ENCODE data around the gene ZNF654. TPM values are rescaled to one million over a fixed set of nuclear protein-coding genes. Genes with fewer than 3 reads are reported as not detected.
"Not testable (repeated sequence)": the region's sequence is repeated elsewhere in the genome, so short reads cannot be mapped to it uniquely, and the experiment has no call there.

Gene ZNF654
- total RNA-seq: 21.6 TPM

DNA sequence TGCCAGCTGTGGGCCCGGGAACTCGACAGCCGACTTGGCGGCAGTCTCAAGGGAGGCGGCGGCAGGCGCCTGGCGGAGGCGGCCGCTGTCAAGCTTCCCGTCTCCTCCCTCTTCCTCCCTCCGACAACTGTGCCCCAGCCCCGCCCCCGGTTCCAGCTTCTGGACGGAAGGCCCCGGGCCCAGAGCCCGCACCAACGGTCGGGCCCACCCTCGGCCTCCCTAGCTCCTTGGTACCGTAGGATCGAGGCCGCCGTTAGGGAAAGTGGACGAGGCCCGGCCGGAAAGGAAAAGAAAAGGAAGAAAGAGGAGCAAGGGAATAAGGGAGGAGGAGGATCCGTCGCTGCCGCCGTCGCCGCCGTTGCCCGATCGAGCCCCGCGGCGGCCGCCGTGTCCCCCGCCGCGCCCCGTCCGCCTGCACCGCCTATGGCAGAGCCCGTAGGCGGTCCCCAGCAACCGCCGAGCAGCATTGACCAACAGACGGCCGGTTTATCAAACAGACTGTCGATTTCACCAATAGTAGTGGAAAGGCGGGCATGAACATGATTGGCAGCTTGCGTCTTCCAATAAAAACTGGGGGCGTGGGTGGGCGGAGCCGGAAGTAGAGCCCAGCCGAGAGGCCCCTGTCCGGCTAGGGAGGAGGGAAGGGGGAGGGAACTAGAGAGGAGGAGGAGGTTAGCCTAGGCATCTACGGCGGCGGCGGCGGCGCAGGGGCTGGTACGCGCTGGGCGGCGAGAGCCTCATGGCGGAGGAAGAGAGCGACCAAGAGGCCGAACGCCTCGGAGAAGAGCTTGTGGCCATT, at the start of gene ZNF654, which contains the start of gene CGGBP1:
Gene ZNF654 (plus strand): TSS at position 675 of the 799 bp plus-strand sequence. CDS start 65 bp downstream, at position 740.
Gene CGGBP1 (minus strand): TSS at position 425 of the 799 bp plus-strand sequence. CDS start 3,029 bp downstream, outside the sequence.
- DNase-seq (ENCODE audit: low spot score): peak; percentile 99

DNA sequence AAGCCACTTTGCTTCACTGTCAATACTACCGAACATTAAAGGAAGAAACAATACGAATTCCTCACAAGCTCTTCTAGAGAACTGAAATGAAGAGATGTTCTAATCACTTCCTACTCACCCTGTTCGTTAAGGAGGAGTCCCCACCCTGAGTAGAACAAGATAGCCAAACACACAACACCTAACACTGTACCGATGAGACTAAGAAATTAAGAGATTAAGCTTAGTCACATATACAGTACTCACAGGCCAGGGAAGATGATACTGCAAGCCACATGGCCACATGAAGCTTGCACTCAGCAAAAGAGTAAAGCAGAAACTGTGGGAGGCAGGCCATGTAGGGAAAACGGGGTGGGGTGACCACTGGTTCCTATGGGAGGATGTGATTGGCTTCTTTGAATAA, 48.2 kb upstream of the ZNF654 start:
- no peak for DNase-seq (ENCODE audit: low spot score)

DNA sequence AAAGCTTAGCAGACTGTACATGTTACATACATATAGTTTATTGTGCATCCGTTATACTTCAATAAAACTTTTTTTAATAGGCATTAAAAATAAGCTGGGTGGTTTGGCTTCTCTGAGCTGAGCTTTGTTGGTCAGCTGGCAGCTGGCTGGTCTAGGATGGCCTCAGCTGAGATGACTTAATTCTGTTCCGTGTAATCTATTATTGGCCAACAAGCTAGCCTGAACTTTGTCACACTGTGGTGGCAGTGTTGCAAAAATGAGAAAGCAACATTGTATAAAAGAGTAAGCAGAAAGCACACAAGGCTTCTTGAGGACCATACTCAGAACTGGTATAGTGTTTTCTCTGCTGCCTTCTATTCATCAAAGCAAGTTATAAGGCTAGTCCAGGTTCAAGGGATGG, 45.5 kb upstream of the ZNF654 start:
- no peak for DNase-seq (ENCODE audit: low spot score)

DNA sequence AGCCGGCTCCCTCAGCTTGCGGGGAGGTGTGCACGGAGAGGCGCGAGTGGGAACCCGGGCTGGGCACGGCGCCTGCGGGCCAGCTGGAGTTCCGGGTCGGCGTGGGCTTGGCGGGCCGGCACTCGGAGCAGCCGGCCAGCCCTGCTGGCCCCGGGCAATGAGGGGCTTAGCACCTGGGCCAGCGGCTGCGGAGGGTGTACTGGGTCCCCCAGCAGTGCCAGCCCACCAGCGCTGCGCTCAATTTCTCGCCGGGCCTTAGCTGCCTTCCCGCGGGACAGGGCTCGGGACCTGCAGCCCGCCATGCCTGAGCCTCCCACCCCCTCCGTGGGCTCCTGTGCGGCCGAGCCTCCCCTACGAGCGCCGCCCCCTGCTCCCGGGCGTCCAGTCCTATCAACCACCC, 43.4 kb upstream of the ZNF654 start:
- not testable (repeated sequence) for DNase-seq (ENCODE audit: low spot score)

DNA sequence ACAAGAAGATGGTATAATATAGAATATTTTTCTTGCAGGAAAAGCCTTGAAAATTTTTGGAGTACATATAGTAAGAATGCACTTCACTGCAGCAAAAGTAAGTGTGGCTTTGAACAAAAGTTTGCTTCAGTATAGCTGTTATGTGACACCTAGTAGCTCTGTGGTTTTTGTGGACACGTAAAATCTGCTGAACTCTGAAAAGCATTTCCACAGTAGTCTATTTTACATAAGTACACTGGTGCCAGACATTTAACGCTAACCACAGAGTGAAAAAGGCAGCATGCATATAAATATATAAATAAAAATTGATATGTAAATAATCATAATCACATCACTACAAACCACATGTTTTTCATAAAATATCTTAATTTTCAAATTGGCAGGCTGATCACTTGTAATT, 40.0 kb upstream of the ZNF654 start:
- DNase-seq (ENCODE audit: low spot score): no peak

DNA sequence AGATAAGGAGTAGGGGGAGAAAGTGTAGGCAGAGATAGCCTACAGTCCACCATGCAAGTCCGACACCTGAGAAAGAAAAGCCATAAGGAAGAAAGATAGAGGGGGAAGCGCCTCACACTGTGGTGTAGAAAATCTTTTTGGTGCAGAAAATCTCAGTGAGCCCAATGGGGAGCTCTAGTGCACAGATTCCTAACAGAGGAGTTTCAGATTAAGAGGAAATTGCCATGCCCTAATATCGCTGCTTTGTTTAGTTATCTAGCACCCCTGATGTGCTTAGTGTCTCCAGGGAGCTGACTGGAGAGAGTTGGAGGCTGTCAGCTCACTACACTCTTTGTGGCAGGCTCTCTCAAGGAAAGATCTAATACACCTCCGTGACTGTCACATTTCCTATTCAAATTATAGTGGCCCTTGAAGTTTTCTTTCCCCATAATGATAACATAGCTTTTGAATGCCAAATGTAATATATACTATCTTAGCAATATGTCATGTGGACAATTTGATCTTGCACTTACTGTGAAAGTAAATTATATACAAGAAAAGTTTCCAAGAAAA, 34.0 kb upstream of the ZNF654 start:
- DNase-seq (ENCODE audit: low spot score): no peak

DNA sequence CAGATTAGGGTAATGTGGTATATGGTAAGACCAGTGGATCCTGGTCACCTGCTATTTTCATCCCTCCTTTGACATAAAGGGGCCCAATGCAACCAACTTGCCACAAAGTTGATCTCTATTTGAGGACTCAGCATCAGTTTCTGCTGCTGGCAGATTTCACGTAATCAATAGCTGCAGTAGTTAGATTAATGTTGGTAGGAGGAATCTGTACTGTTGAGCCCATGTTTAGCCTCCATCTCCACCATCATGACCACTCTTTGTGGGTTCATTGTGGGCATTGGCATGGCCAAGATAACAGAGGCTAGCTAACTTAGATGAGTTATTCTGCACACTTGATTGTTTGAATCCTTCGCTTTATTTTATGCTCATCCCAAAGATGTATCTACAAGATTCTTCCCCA, 30.2 kb upstream of the ZNF654 start:
- no peak for DNase-seq (ENCODE audit: low spot score)

DNA sequence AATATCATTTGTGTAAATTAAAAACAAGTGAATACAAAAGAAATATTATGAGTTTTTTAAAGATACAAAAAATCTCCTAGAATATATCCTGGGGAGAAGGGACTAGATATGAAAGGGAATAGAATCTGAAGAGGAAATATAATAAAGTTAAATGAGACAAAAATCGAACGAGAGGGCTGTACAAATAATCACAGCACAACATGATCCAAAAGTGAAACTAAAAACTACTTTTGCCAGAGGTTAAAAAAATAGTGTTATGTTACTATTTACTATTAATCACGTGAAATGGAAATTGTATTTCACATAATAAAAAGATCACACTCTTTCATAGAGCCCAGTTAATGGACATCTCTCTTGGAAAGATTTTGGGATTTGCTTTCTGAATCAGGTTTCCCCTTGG, 28.8 kb upstream of the ZNF654 start:
- DNase-seq (ENCODE audit: low spot score): no peak

DNA sequence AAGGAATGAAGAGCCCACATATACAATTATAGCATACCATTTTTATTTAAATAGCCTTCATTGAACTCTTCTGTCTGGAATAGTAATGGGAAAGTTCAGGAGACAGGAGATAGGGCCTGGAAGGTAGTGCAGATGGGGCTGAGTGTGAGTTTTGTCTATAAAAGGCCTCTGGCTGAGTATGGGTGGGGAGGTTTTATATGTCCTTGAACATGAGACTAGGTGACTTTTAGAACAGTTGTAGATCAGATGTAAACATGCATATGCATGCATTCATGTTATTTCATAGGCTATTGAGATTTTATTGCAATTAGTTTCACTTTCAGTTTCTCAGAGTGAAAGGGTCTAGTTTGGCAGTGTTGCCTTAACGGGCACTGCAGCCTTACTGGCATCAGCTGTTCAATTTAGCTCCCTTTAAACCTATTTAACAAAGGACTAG, 27.4 kb upstream of the ZNF654 start:
- no peak for DNase-seq (ENCODE audit: low spot score)

DNA sequence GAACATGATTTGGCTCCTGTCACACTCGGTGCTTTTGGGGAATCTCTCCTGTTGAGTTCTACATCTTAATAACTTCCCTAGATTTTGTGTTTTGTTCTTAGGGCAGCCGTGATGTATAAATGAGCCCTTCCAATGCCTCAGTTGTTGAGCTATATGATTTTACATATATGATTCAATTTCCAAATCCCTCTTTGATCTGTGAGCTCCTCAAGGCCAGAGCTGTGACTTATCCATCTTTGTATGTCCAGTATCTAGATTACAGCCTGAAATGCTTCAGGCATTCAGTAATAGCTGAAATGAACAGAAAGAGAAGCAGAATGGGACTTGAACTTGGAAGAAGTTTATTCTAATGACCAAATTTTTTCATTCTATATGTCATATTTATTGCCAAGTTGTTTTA, 26.8 kb upstream of the ZNF654 start:
- DNase-seq (ENCODE audit: low spot score): no peak

DNA sequence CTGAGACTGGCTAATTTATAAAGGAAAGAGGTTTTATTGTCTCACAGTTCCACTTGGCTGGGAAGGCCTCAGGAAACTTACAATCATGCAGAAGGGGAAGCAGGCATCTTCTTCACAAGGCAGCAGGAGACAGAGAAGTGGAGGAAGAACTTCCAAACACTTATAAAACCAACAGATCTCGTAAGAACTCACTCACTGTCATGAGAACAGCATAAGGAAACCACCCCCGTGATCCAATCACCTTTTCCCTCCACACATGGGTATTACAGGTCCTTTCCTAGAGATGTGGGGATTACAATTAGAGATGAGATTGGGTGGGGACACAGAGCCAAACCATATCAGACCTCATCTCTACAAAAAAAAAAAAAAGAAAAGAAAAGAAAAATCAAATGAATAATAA, 26.0 kb upstream of the ZNF654 start:
- DNase-seq (ENCODE audit: low spot score): no peak

DNA sequence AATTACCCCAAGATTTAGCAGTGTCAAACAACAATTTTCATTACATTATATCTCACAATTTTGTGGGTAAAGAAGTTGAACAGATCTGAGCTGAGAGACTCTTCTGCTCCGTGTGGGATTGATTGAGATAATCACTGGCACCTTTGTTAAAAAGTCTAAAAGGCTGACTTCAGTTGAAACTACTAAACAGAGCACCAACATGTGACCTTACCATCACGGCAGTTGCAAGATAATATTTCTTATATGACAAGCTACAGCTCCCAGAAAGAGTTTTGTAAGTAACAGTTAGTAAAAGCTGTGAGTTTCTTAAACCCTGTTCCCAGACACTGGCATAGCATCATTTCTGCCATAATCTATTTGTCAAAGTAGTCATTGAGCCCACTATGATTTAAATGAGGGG, 25.2 kb upstream of the ZNF654 start:
- DNase-seq (ENCODE audit: low spot score): no peak

DNA sequence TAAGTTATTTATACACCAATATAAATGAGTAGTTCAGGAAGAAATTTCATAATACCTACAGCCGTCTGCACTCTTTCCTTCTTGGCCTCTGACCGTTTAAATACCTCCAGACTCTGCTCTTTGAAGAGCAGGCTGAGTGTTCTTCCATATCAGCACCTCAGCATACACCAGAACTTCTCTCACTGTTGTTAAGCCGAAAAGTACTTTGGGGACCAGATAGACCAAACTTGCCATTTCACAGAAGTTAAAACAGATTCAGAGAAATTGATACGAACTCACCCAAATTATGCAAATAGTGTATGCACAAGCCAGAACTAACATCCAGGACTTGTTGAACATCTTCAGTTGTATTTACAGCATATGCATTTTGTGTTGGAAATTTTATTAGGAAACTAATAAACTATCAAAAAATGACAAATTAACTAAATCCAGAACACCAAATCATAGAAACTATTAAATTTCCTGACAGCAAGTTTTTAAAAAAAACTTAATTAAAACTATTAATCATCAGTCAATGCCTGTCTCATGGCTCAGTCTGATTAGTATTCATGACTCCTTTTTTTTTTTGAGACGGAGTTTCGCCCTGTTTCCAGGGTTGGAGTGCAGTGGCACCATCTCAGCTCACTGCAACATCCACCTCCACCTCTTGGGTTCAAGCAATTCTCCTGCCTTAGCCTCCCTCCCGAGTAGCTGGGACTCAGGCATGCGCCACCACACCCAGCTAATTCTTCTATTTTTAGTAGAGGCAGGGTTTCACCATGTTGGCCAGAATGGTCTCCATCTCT, 24.4 kb upstream of the ZNF654 start:
- no peak for DNase-seq (ENCODE audit: low spot score)

DNA sequence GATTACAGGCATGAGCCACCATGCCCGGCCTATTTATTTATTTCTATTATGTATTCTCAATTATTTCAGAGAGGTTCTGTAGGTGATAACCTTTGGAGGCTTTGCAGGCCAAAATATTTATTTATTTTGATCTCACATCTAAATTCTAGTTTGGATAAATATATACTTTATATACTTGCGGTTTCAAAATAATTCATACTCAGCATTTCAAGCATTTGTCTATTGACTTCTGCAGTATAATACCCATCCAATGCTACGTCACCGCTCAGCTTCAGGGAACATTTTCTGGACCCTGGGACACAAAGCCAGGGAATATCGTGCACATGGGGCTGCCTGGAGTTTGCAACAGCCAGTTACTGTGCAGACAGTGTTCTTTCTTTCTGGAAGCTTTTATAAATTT, 22.8 kb upstream of the ZNF654 start:
- no peak for DNase-seq (ENCODE audit: low spot score)

DNA sequence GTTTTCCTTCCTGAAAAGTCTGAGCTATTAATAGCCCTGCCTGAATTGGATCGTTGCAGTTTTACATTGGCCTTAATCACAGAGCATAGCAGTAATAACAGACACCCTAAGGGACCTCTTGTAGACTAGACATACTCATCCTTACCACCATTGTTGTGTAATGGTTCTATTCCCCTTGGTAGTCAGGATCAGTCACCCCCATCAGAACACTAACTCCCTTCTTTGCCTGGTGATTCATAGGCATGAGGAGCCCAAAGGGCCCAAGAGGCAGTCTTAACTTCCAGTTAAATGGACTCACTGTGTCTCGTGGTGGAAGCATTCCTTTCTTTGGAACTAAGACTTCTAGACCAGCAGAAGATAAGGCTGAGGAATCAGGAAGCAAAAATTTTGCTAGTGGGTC, 20.5 kb upstream of the ZNF654 start:
- DNase-seq (ENCODE audit: low spot score): no peak

DNA sequence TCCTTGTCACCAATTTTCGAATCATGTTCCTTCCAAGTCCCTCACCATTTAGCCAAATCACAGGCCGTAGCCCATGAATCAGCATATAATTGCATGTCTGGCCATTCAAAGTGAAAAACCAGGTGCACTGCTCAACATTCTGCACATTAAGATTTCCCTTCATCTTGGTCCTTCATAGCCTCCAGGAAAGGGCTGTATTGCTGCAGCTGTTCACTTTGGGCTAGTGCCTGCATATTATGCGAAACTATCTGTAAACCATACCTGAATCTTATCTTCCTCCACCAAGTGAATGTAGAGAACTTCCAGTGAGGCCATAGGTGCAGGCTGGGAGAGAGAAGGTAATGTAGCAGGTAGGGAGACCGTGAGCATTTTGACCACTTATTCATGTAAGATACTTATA, 18.5 kb upstream of the ZNF654 start:
- no peak for DNase-seq (ENCODE audit: low spot score)

DNA sequence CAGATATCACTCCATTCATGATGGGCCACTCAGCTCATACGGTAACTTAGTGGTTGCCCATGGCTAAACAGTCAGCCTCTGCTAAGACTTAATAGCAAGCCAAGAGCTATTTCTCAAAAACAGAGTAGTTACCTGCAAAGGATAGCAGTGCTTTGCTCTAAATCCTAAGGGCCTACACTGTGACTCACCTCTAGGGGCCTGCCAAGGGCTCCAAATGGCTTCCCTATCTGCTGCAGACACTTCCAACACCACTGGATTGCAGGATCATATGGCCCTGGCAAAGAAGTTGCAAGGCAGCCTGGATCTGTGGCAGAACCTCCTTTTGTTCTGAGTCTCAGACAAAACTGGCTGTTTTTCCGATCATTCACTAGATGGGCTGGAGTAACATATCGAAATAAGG, 18.1 kb upstream of the ZNF654 start:
- DNase-seq (ENCODE audit: low spot score): no peak

DNA sequence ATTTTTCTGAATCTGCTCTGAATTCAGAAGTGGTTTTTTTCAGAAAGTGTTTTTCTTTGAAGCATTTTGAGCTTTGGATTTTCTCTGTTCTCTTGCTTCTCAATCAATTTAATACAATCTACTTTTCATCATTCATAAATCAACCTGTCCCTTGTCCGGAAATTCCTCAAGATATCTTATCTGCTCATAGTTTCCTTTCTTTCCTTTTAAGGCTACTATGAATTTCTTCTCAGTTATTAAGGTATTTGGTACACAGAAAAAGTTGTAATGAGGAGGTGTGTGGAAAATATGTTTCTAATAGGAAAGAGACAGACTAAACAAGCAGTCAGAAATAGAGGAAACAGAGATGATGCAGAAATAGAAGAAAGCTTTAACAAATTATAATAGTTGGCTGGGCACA, 14.6 kb upstream of the ZNF654 start:
- DNase-seq (ENCODE audit: low spot score): no peak

DNA sequence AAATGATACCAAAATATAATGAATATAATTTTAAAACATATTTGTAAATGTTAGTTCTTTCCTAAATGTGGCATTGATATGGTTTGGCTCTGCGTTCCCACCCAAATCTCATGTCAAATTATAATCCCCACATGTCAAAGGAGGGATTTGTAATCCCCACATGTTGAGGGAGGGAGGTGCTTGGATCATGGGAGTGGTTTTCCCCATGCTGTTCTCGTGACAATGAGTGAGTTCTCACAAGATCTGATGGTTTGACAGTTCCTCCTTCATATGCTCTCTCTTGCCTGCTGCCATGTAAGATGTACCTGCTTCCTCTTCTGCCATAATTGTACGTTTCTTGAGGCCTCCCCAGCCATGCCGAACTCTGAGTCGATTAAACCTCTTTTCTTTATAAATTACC, 12.3 kb upstream of the ZNF654 start:
- no peak for DNase-seq (ENCODE audit: low spot score)

DNA sequence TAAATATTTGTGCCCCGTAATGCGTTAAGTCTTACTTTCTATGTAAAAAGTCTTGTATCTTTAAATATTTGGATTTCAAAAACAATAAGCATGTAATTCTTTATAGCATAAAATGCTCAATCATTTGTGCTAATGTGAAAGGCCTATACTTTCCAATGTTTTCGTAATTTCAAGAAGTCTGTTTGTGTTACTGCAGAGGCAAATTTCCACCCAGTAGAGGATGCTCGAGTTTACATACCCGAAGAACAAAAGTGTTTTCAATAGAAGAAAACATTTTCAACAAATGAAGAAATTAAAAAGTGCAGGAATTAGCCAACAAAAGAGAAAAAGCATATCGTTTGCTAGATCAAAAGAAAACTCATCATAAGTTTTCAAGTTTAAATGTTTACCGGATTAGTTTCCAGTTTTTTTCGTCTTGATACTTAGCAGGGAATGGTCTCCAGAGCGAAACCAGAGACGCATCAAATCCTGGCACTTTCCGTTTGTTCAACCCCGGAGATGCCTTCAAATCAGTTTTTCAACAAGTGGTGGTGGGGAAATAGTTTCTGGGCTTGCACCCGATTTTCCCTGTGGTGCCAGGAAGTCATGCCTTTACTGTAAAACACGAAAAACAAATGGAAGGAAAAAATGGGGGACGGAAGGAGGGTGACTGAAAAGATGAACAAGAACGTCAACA, 1.3 kb upstream of the ZNF654 start:
- DNase-seq (ENCODE audit: low spot score): no peak

DNA sequence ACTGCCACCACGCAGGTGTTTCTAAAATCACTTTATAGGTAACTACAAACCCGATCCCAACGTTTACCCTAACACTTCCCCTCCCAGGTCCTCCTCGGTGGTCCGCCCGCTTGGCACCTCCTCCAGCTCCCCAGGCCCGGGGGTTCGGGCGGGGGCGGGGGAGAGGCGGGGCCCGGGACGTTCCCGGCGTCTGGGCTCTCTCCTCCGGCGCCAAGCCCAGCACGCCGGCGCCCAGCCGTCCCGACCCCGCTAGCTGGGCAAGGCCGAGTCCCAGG, 812 bp upstream of the ZNF654 start:
- DNase-seq (ENCODE audit: low spot score): no peak

DNA sequence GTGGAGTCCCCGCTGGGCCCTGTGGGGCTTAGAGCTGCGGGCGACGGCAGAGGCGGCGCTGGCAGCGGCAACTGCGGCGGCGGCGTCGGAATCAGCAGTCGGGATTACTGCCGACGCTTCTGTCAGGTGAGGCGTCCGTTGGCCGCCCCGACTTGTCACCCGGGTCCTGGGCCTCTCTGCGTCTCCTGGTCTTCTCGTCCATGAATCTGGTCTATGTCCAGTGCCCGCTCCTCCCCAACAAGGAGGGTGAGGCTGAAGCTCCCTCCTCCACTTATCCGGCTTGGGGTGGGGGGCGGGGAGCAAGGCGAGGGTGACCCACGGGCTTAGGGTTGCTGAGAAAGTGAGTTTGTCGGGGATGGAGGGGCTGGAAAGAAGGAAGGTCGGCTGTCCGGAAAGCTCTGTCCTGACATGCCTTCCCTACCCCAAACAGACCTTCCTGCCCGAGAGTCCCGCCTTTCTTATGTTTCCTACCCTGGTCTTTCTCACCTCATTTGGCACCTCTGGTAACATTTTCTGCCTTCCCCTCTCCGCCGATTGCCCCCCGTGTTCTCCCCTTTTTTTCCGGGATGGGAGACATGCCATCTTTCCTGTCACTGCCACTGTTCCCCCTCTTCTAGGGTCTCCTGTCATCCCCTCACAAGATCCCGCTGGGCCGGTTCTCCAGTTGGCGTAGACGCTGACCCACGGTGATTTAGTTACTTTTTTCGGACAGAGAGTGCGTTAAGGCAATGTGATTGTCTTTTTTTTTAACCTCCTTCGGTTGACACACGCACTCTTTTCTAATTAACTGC, 520 bp downstream of the ZNF654 start:
- no peak for DNase-seq (ENCODE audit: low spot score)

Data from mucosa of gallbladder (tissue), 1 donor.